Prostate gland (tissue), 2 donors: Measurements from ENCODE around the gene C9orf152. TPM values are rescaled to one million over a fixed set of nuclear protein-coding genes. Genes with fewer than 3 reads are reported as not detected.
A peak's percentile ranks its signal among the peaks of the same experiment; 100 is the strongest.
"Not testable (repeated sequence)": the region's sequence is repeated elsewhere in the genome, so short reads cannot be mapped to it uniquely, and the experiment has no call there.

Experiments
- DNase-seq: peaks from one replicate; pipeline ENCODE4 v3.0.0-alpha.2; 2019; ENCODE audit warnings: low spot score
- H3K27ac ChIP-seq, 2 donors: fragments of 200-600 bp; sonication (generic); 2 replicates each; pipeline ENCODE4 v1.5.1; 2017 to 2019
- H3K27me3 ChIP-seq: fragments of 200-600 bp; sonication (generic); replicated peaks from 2 replicates; pipeline ENCODE4 v1.5.1; 2019; ENCODE audit not compliant: insufficient read depth
- H3K36me3 ChIP-seq, 2 donors: fragments of 200-600 bp; sonication (generic); 1 replicate in 1 of 2; 2 replicates in 1 of 2; pipeline versions ENCODE4 v1.5.1 to v1.8.1; 2017 to 2019
- H3K4me1 ChIP-seq: fragments of 200-600 bp; sonication (generic); replicated peaks from 2 replicates; pipeline ENCODE4 v1.5.1; 2019
- H3K4me3 ChIP-seq, 2 donors: fragments of 200-600 bp; sonication (generic); 2 replicates each; pipeline ENCODE4 v1.5.1; 2017 to 2019
- H3K9me3 ChIP-seq: fragments of 200-600 bp; sonication (generic); 2 replicates; pipeline ENCODE4 v1.5.1; 2017
- CTCF ChIP-seq, 4 experiments: fragments of 200-600 bp in 2 of 4; fragments of 450-650 bp in 2 of 4; sonication (generic) in 2 of 4; IDR thresholded peaks; 1 replicate in 3 of 4; 2 replicates in 1 of 4; pipeline ENCODE4 v1.5.1; 2016 to 2019; ENCODE audit warnings: antibody characterized with exemption in 4 of 4, mild to moderate bottlenecking in 2 of 4, moderate library complexity in 2 of 4
- POLR2A ChIP-seq: fragments of 450-650 bp; IDR thresholded peaks from one replicate; pipeline ENCODE4 v1.6.1; 2016; ENCODE audit warnings: antibody characterized with exemption, mild to moderate bottlenecking
- POLR2AphosphoS5 ChIP-seq: sonication (generic); formaldehyde crosslinking; IDR thresholded peaks from one replicate; pipeline ENCODE4 v1.6.1; 2017; ENCODE audit warnings: antibody characterized with exemption
- WGBS: methylation state at CpG from one replicate; pipeline ENCODE4 v1.1.5; 2018; 5-methylcytosine and 5-hydroxymethylcytosine counted together
- intact Hi-C: fragments of 100-400 bp; cut with DNase I; formaldehyde crosslinking; loops from one replicate; pipeline ENCODE4 v1.14.2; 2022
- total RNA-seq, 2 donors: library from RNA; depleted of rRNA; stranded (reverse); fragments of >200 nt; gene quantifications; one replicate each; pipeline ENCODE4 v1.1.0, GENCODE V29; 2016

C9orf152 gene
- total RNA-seq, 2 donors from 2014 or later, result 9.0 to 32.6 TPM

DNA sequence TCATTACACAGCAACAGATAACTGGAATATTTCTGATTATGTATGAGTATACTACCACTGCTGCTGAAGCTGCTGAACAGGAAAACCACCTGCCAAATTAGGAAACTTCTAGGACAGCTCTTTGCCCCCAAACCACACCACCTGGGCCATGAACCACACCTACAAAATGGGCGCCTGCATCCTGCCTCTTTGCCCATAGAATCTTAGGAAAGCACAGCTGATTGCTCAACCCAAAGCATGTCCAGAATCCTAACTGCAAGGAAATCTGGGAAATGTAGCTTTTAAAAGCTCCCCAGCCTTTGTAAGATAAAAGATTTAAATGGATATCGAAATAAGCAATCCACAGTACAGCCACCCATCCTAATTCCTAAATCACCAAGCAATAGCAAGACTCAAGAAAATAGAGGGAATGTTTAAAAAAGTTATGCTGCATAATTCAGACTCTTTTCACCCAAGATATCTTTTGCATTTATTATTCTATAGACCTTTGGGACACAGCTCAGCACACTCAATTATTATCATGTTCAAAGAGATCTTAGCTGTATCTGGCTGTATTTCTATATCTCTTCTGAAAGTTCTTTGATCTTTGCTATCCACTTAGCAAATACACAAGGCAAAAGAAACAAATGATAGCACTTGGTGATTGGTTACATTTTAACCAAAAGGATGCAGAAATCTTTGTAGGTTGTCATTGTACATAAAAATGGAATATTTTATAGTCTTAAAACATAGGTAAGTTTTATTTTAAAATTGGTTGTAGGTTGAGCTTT, 6.8 kb upstream of the C9orf152 start:
- H3K9me3 ChIP-seq, result no peaks in the 10 kb centered on the region
- 78% methylated on average over 2 of the region's 2 CpGs for WGBS
- TF ChIP-seq CTCF (IDR thresholded peaks at IDR 0.05), result no peak
- no peak for TF ChIP-seq POLR2AphosphoS5
- no peak for TF ChIP-seq POLR2A
- H3K4me3 ChIP-seq, result no peak overlapping the region
- intact Hi-C loops, result loop anchor here (5.0 kb wide), 2 partner anchors 312 to 642 kb away; no protein-coding TSS in a partner anchor
- H3K4me1 ChIP-seq, result no peaks in the 10 kb centered on the region
- H3K27ac ChIP-seq, result no peak overlapping the region
- no peaks in the 10 kb centered on the region for H3K36me3 ChIP-seq
- no peaks in the 10 kb centered on the region for H3K27me3 ChIP-seq
- no peak for DNase-seq

DNA sequence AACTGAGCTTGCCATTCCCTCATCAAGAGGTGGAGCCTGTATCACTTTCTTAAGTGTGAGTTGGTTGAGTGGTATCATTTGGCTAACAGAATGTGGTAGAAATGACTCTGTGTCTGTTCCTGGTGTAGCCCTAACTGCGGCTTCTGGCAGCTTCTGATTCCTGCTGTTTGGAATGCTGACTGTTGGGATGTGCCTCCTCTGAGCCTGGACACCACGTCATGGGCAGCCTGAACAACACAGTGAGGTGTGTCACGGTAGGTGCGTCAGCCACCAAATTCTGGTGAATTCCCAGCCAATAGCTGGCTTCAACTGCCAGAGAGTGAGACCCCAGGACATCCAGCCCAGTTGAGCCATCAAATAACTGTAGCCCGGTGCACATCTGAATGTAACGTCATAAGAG, 6.1 kb upstream of the C9orf152 start:
- H3K27ac ChIP-seq, result no peak overlapping the region
- H3K27me3 ChIP-seq, result no peaks in the 10 kb centered on the region
- no peak for DNase-seq
- 89% methylated on average over 6 of the region's 6 CpGs for WGBS
- intact Hi-C loops, result no loop called here
- TF ChIP-seq CTCF (IDR thresholded peaks at IDR 0.05) (no peak), POLR2AphosphoS5 (no peak), POLR2A (no peak)
- no peaks in the 10 kb centered on the region for H3K4me1 ChIP-seq
- H3K36me3 ChIP-seq, result no peaks in the 10 kb centered on the region
- H3K9me3 ChIP-seq, result no peaks in the 10 kb centered on the region
- no peak overlapping the region for H3K4me3 ChIP-seq

DNA sequence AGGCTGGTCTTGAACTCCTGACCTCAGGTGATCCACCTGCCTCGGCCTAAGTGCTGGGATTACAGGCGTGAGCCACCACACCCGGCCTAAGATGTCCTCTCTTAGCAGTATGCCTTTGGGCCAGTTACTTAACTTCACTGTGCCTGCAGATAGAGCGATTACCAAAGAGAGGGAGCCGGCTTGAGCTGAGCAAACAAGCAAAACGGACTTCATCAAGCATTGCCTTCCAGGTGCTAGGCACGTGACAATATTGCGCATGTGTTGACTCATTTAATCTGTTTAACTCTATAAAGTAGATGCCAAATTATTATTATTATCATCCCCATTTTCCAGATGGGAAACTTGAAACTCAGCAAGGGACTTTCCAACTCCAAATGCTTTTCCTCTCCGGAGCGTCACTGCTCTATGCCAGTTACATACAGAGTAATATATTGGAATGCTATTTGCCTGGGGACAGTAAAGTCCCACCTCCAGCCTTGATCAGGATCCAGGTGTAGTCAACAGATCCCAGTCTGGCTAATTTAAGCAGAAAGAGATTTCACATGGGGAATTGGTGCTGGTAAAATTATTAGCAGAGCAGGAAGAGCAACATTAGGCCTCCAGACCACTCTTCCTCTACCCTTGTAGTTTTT, 5.6 kb upstream of the C9orf152 start:
- intact Hi-C loops, result no loop called here
- WGBS, result 79% methylated on average over 10 of the region's 10 CpGs
- no peaks in the 10 kb centered on the region for H3K36me3 ChIP-seq
- TF ChIP-seq POLR2A (no peak), POLR2AphosphoS5 (no peak), CTCF (IDR thresholded peaks at IDR 0.05) (no peak)
- DNase-seq, result no peak
- H3K4me1 ChIP-seq, result no peaks in the 10 kb centered on the region
- H3K27ac ChIP-seq, result peak overlapping the region; percentile 13 to 34
- H3K9me3 ChIP-seq, result no peaks in the 10 kb centered on the region
- no peaks in the 10 kb centered on the region for H3K27me3 ChIP-seq
- H3K4me3 ChIP-seq, result no peak overlapping the region

DNA sequence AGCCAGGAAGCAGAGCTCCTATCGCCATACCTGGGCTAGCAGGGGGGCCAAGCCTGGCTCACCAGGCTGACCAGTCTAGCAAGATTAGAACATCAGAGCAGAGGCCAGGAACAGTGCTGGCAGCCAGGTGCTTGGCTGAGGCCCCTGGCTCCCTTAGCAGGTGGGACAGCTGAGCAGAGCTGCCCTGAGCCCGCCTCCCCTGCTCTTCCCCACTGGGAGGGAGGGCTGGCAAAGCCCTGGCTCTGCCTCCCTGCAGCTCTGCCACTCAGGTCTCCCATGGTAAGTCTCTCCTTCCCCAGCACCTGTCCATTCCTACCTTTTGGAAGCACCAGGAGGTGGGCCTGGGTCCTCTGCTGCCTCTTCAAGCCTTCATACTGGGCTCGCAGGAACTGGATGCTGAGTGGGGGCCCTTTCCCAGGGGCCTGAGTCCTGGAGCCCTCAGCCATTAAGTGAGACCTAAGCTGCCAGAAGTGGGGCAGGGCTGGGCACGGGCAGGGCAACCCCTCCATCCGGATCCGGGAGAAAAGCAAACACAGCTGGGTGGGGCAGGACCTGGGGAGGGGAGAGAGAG, 803 bp downstream of the C9orf152 start:
- intact Hi-C loops, result no loop called here
- peaks cover 4% of the 10 kb centered on the region for H3K4me1 ChIP-seq
- H3K27ac ChIP-seq, result peak overlapping the region; percentile 92 to 94
- H3K36me3 ChIP-seq, result no peaks in the 10 kb centered on the region
- no peaks in the 10 kb centered on the region for H3K9me3 ChIP-seq
- TF ChIP-seq POLR2AphosphoS5 (peak; percentile 82), POLR2A (no peak)
- 20% methylated on average over 6 of the region's 6 CpGs for WGBS
- peak overlapping the region; percentile 31 to 40 for H3K4me3 ChIP-seq
- peak; percentile 91 for DNase-seq
- no peaks in the 10 kb centered on the region for H3K27me3 ChIP-seq

DNA sequence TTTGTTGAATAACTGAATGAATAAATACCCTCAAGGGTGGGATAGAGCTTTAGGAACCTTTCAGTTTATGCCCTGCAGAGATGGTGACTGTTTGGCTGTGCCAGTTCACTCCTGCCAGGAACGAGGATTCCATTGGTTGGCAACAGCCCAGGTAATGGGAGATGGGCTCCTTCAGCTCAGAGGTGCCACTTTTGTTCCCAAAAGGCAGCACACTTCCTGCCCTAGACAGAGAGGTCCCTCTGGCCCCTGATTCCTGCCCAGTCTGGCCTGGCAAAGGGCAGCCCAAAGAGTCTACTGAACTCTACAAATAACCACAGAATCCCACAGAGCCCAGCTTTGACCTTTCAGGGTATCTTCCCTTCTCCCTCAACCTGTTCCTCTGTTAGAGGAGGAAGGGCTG, 1.6 kb downstream of the C9orf152 start:
- intact Hi-C loops, result no loop called here
- Histone ChIP-seq H3K9me3 (no peaks in the 10 kb centered on the region), H3K27me3 (no peaks in the 10 kb centered on the region), H3K4me1 (peaks cover 4% of the 10 kb centered on the region), H3K4me3 (peak overlapping the region; percentile 31 to 40), H3K27ac (peak overlapping the region; percentile 92 to 94), H3K36me3 (no peaks in the 10 kb centered on the region)
- TF ChIP-seq CTCF (IDR thresholded peaks at IDR 0.05), result no peak
- TF ChIP-seq POLR2AphosphoS5, result no peak
- TF ChIP-seq POLR2A, result no peak
- 16% methylated on average over 1 of the region's 1 CpG for WGBS
- DNase-seq, result peak; percentile 51

DNA sequence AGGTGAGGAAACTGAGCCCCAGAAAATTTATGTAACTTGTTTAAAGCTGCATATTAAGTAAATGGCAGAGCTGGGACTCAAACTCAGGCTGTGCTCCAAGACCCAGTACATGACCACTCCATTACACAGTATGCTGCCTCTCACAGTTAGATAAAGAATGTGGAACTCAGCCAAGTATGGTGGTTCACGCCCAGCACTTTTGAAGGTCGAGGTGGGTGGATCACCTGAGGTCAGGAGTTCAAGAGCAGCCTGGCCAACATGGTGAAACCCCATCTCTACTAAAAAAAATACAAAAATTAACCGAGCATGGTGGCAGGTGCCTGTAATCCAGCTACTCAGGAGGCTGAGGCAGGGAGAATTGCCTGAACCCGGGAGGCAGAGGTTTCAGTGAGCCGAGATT, 2.3 kb downstream of the C9orf152 start:
- H3K4me3 ChIP-seq, result peak overlapping the region; percentile 4 to 40
- H3K9me3 ChIP-seq, H3K27me3 ChIP-seq, H3K36me3 ChIP-seq, intact Hi-C loops, DNase-seq, H3K4me1 ChIP-seq: not testable (repeated sequence)
- H3K27ac ChIP-seq, result peak overlapping the region; percentile 92 to 94
- 86% methylated on average over 5 of the region's 5 CpGs for WGBS
